ENCODE measurements around the gene FNIP1. TPM values are rescaled to one million over a fixed set of nuclear protein-coding genes. Genes with fewer than 3 reads are reported as not detected.
"Not testable (repeated sequence)": the region's sequence is repeated elsewhere in the genome, so short reads cannot be mapped to it uniquely, and the experiment has no call there.

FNIP1 gene
- total RNA-seq, 6 experiments from 2014 or later: 14.2 to 25.2 (median 20.9) TPM

- WGBS (ENCODE audit: insufficient coverage, low coverage, low lambda C conversion rate, missing lambda C conversion rate): 78% methylated on average over 4 of the region's 4 CpGs
- H3K4me3 ChIP-seq: no peak overlapping the region
- ATAC-seq: no peak
- DNase-seq: no peak
- peaks cover 0 to 20% (median 3%) of the 10 kb centered on the region in 4 donors for H3K36me3 ChIP-seq
- TF ChIP-seq POLR2A (IDR thresholded peaks at IDR 0.05) (no peak), CTCF (IDR thresholded peaks at IDR 0.05) (no peak)
- no peak overlapping the region for H3K27ac ChIP-seq
- intact Hi-C loops (cut with DNase I): no loop called here
- H3K27me3 ChIP-seq: no peaks in the 10 kb centered on the region
- no peaks in the 10 kb centered on the region for H3K9me3 ChIP-seq
- no peaks in the 10 kb centered on the region for H3K4me1 ChIP-seq
Measured at GRCh38 chr5:131745703-131746102, 51.1 kb downstream of the FNIP1 start.

- peaks cover 0 to 20% (median 5%) of the 10 kb centered on the region in 4 donors for H3K36me3 ChIP-seq
- H3K9me3 ChIP-seq: no peaks in the 10 kb centered on the region
- 89% methylated on average over 2 of the region's 3 CpGs for WGBS (ENCODE audit: insufficient coverage, low coverage, low lambda C conversion rate, missing lambda C conversion rate)
- no peak overlapping the region for H3K27ac ChIP-seq
- H3K4me1 ChIP-seq: no peaks in the 10 kb centered on the region
- DNase-seq (no peak), ATAC-seq (no peak)
- intact Hi-C loops (cut with DNase I): no loop called here
- H3K27me3 ChIP-seq: no peaks in the 10 kb centered on the region
- H3K4me3 ChIP-seq: no peak overlapping the region
- TF ChIP-seq CTCF (IDR thresholded peaks at IDR 0.05): no peak
- TF ChIP-seq POLR2A (IDR thresholded peaks at IDR 0.05): no peak
Measured at GRCh38 chr5:131745155-131745554, 51.7 kb downstream of the FNIP1 start.

- H3K4me1 ChIP-seq: no peaks in the 10 kb centered on the region
- no peak overlapping the region for H3K4me3 ChIP-seq
- WGBS (ENCODE audit: insufficient coverage, low coverage, low lambda C conversion rate, missing lambda C conversion rate): 97% methylated on average over 3 of the region's 3 CpGs
- H3K27me3 ChIP-seq: no peaks in the 10 kb centered on the region
- H3K27ac ChIP-seq: no peak overlapping the region
- TF ChIP-seq CTCF (IDR thresholded peaks at IDR 0.05) (no peak), POLR2A (IDR thresholded peaks at IDR 0.05) (no peak)
- H3K9me3 ChIP-seq: no peaks in the 10 kb centered on the region
- DNase-seq (no peak), ATAC-seq (no peak)
- H3K36me3 ChIP-seq: peaks cover 0 to 20% (median 6%) of the 10 kb centered on the region in 4 donors
- intact Hi-C loops (cut with DNase I): no loop called here
Measured at GRCh38 chr5:131740477-131740876, 56.3 kb downstream of the FNIP1 start.

- no peak for TF ChIP-seq CTCF (IDR thresholded peaks at IDR 0.05)
- TF ChIP-seq POLR2A (IDR thresholded peaks at IDR 0.05): no peak
- H3K4me1 ChIP-seq: no peaks in the 10 kb centered on the region
- no peak overlapping the region for H3K27ac ChIP-seq
- peaks cover 0 to 11% (median 0%) of the 10 kb centered on the region in 4 donors for H3K36me3 ChIP-seq
- no peak for ATAC-seq
- WGBS (ENCODE audit: insufficient coverage, low coverage, low lambda C conversion rate, missing lambda C conversion rate): 92% methylated on average over 8 of the region's 8 CpGs
- H3K9me3 ChIP-seq: no peaks in the 10 kb centered on the region
- no peaks in the 10 kb centered on the region for H3K27me3 ChIP-seq
- intact Hi-C loops (cut with DNase I): no loop called here
- no peak overlapping the region for H3K4me3 ChIP-seq
- DNase-seq: no peak
Measured at GRCh38 chr5:131735393-131735792, 61.4 kb downstream of the FNIP1 start.

GRCh38 chr5:131734939-131735338 is 61.9 kb downstream of the FNIP1 start:
- DNase-seq; intact Hi-C loops (cut with DNase I); H3K4me3 ChIP-seq; H3K4me1 ChIP-seq; H3K27me3 ChIP-seq; H3K9me3 ChIP-seq; H3K27ac ChIP-seq; ATAC-seq: not testable (repeated sequence)
- 95% methylated on average over 4 of the region's 6 CpGs for WGBS (ENCODE audit: insufficient coverage, low coverage, low lambda C conversion rate, missing lambda C conversion rate)
- H3K36me3 ChIP-seq: peaks cover 0 to 12% (median under 1%) of the 10 kb centered on the region in 4 donors

GRCh38 chr5:131729292-131729691 is 67.5 kb downstream of the FNIP1 start:
- peak in 1 of 4 donors; percentile 21 for ATAC-seq
- intact Hi-C loops (cut with DNase I): not testable (repeated sequence)
- WGBS (ENCODE audit: insufficient coverage, low coverage, low lambda C conversion rate, missing lambda C conversion rate): 100% methylated on average over 3 of the region's 4 CpGs

GRCh38 chr5:131724089-131724488 is 72.7 kb downstream of the FNIP1 start:
- H3K4me1 ChIP-seq: not testable (repeated sequence)

More at GRCh38 chr5:131729292-131729691, 67.5 kb downstream of the FNIP1 start:
- H3K4me1 ChIP-seq, H3K9me3 ChIP-seq, H3K4me3 ChIP-seq, DNase-seq, H3K27me3 ChIP-seq, H3K27ac ChIP-seq: not testable (repeated sequence)
- peaks cover 0 to 18% (median 5%) of the 10 kb centered on the region in 4 donors for H3K36me3 ChIP-seq

More at GRCh38 chr5:131724089-131724488, 72.7 kb downstream of the FNIP1 start:
- DNase-seq; H3K27ac ChIP-seq; intact Hi-C loops (cut with DNase I); H3K9me3 ChIP-seq; H3K4me3 ChIP-seq; H3K36me3 ChIP-seq; H3K27me3 ChIP-seq; ATAC-seq: not testable (repeated sequence)
